Stimulated activated memory B cell treated with anti-CD40 and anti-IgM and Interleukin-4, amounts not matched to agents 10 μg/mL and 1 μg/mL and 100 μg/mL, for 72 hours (primary cell): ENCODE results near the gene MYO5B.
"Not testable (repeated sequence)": the region's sequence is repeated elsewhere in the genome, so short reads cannot be mapped to it uniquely, and the experiment has no call there.

Source experiments
- ATAC-seq: fragments of 150-1000 bp; cut with Tn5 transposase; 2 replicates; pipeline ENCODE4 v1.10.0; 2021
- H3K27ac Mint-ChIP-seq: one replicate; pipeline ENCODE4 v1.8.0; 2022; ENCODE audit warnings: mild to moderate bottlenecking, mixed read lengths
- H3K27me3 Mint-ChIP-seq: one replicate; pipeline ENCODE4 v1.8.0; 2022; ENCODE audit warnings: mixed read lengths
- H3K36me3 Mint-ChIP-seq: one replicate; pipeline ENCODE4 v1.8.0; 2022; ENCODE audit warnings: mixed read lengths
- H3K4me1 Mint-ChIP-seq: one replicate; pipeline ENCODE4 v1.8.0; 2022; ENCODE audit warnings: mixed read lengths
- H3K4me3 Mint-ChIP-seq: one replicate; pipeline ENCODE4 v1.8.0; 2022; ENCODE audit warnings: mild to moderate bottlenecking, moderate library complexity, mixed read lengths
- H3K9me3 Mint-ChIP-seq: one replicate; pipeline ENCODE4 v1.8.0; 2022; ENCODE audit warnings: mixed read lengths

MYO5B gene

GRCh38 chr18:49811151-49811938 lies 383.6 kb downstream of the MYO5B start:
- no peak for ATAC-seq
- H3K9me3 Mint-ChIP-seq, result peaks cover 5% of the 10 kb centered on the region
- H3K36me3 Mint-ChIP-seq, result peaks cover 21% of the 10 kb centered on the region
- H3K4me3 Mint-ChIP-seq, result no peak overlapping the region
- H3K27ac Mint-ChIP-seq, result no peak overlapping the region
- H3K4me1 Mint-ChIP-seq, result peaks cover 24% of the 10 kb centered on the region
- H3K27me3 Mint-ChIP-seq, result no peaks in the 10 kb centered on the region

GRCh38 chr18:49808553-49809191 lies 386.3 kb downstream of the MYO5B start:
- H3K27me3 Mint-ChIP-seq, H3K9me3 Mint-ChIP-seq, H3K4me3 Mint-ChIP-seq, ATAC-seq, H3K27ac Mint-ChIP-seq: not testable (repeated sequence)
- Mint-ChIP-seq H3K4me1 (peaks cover 19% of the 10 kb centered on the region), H3K36me3 (peaks cover 21% of the 10 kb centered on the region)

GRCh38 chr18:49804096-49804495 lies 390.9 kb downstream of the MYO5B start:
- Mint-ChIP-seq H3K27me3 (no peaks in the 10 kb centered on the region), H3K4me1 (peaks cover 4% of the 10 kb centered on the region), H3K27ac (no peak overlapping the region), H3K36me3 (peaks cover 14% of the 10 kb centered on the region), H3K4me3 (no peak overlapping the region), H3K9me3 (peaks cover 5% of the 10 kb centered on the region)
- no peak for ATAC-seq

- Mint-ChIP-seq H3K27ac (no peak overlapping the region), H3K36me3 (peaks cover 14% of the 10 kb centered on the region), H3K27me3 (no peaks in the 10 kb centered on the region), H3K4me3 (no peak overlapping the region), H3K9me3 (no peaks in the 10 kb centered on the region), H3K4me1 (peaks cover 4% of the 10 kb centered on the region)
- ATAC-seq, result no peak
These were observed 392.3 kb downstream of the MYO5B start for GRCh38 chr18:49802623-49803022.

- peaks cover 31% of the 10 kb centered on the region for H3K36me3 Mint-ChIP-seq
- H3K9me3 Mint-ChIP-seq, H3K27me3 Mint-ChIP-seq, H3K27ac Mint-ChIP-seq, H3K4me1 Mint-ChIP-seq, H3K4me3 Mint-ChIP-seq, ATAC-seq: not testable (repeated sequence)
These were observed 394.5 kb downstream of the MYO5B start for GRCh38 chr18:49800491-49800890.

GRCh38 chr18:49799806-49800205 lies 395.1 kb downstream of the MYO5B start:
- H3K36me3 Mint-ChIP-seq, result peaks cover 36% of the 10 kb centered on the region

GRCh38 chr18:49798001-49798400 lies 396.9 kb downstream of the MYO5B start:
- no peaks in the 10 kb centered on the region for H3K27me3 Mint-ChIP-seq
- H3K36me3 Mint-ChIP-seq, result peaks cover 42% of the 10 kb centered on the region
- H3K27ac Mint-ChIP-seq, result no peak overlapping the region
- H3K9me3 Mint-ChIP-seq, result no peaks in the 10 kb centered on the region
- H3K4me1 Mint-ChIP-seq, result no peaks in the 10 kb centered on the region
- no peak for ATAC-seq
- no peak overlapping the region for H3K4me3 Mint-ChIP-seq

More at GRCh38 chr18:49799806-49800205, 395.1 kb downstream of the MYO5B start:
- not testable (repeated sequence) for H3K4me1 Mint-ChIP-seq, H3K27ac Mint-ChIP-seq, H3K9me3 Mint-ChIP-seq, H3K4me3 Mint-ChIP-seq, H3K27me3 Mint-ChIP-seq, ATAC-seq

- Mint-ChIP-seq H3K4me3 (no peak overlapping the region), H3K36me3 (peaks cover 48% of the 10 kb centered on the region), H3K9me3 (no peaks in the 10 kb centered on the region)
These were observed 399.1 kb downstream of the MYO5B start for GRCh38 chr18:49795612-49796552.

GRCh38 chr18:49794743-49795142 lies 400.2 kb downstream of the MYO5B start:
- Mint-ChIP-seq H3K27ac (no peak overlapping the region), H3K9me3 (no peaks in the 10 kb centered on the region), H3K36me3 (peaks cover 59% of the 10 kb centered on the region), H3K27me3 (no peaks in the 10 kb centered on the region), H3K4me1 (no peaks in the 10 kb centered on the region), H3K4me3 (no peak overlapping the region)
- no peak for ATAC-seq

More at GRCh38 chr18:49795612-49796552, 399.1 kb downstream of the MYO5B start:
- no peak overlapping the region for H3K27ac Mint-ChIP-seq
- no peaks in the 10 kb centered on the region for H3K4me1 Mint-ChIP-seq
- H3K27me3 Mint-ChIP-seq, result no peaks in the 10 kb centered on the region
- ATAC-seq, result no peak

- not testable (repeated sequence) for H3K27me3 Mint-ChIP-seq, H3K4me3 Mint-ChIP-seq, H3K9me3 Mint-ChIP-seq, ATAC-seq, H3K4me1 Mint-ChIP-seq, H3K27ac Mint-ChIP-seq
- peaks cover 60% of the 10 kb centered on the region for H3K36me3 Mint-ChIP-seq
These were observed 405.3 kb downstream of the MYO5B start for GRCh38 chr18:49789560-49790134.

- Mint-ChIP-seq H3K4me1 (peaks cover 7% of the 10 kb centered on the region), H3K36me3 (peaks cover 65% of the 10 kb centered on the region)
These were observed 406.5 kb downstream of the MYO5B start for GRCh38 chr18:49788327-49788898.

GRCh38 chr18:49786019-49786720 lies 408.8 kb downstream of the MYO5B start:
- H3K36me3 Mint-ChIP-seq, result peaks cover 70% of the 10 kb centered on the region
- no peak overlapping the region for H3K4me3 Mint-ChIP-seq
- H3K27me3 Mint-ChIP-seq, result no peaks in the 10 kb centered on the region
- no peaks in the 10 kb centered on the region for H3K9me3 Mint-ChIP-seq
- no peak overlapping the region for H3K27ac Mint-ChIP-seq
- no peak for ATAC-seq
- peaks cover 7% of the 10 kb centered on the region for H3K4me1 Mint-ChIP-seq

More at GRCh38 chr18:49788327-49788898, 406.5 kb downstream of the MYO5B start:
- no peak for ATAC-seq
- H3K27ac Mint-ChIP-seq, result peak overlapping the region; percentile 1
- H3K4me3 Mint-ChIP-seq, result no peak overlapping the region
- H3K9me3 Mint-ChIP-seq, result no peaks in the 10 kb centered on the region
- H3K27me3 Mint-ChIP-seq, result no peaks in the 10 kb centered on the region

- Mint-ChIP-seq H3K4me3 (no peak overlapping the region), H3K4me1 (peaks cover 7% of the 10 kb centered on the region), H3K9me3 (no peaks in the 10 kb centered on the region), H3K36me3 (peaks cover 70% of the 10 kb centered on the region), H3K27me3 (no peaks in the 10 kb centered on the region), H3K27ac (no peak overlapping the region)
- no peak for ATAC-seq
These were observed 410.3 kb downstream of the MYO5B start for GRCh38 chr18:49784427-49785185.
